ENCODE measurements around the gene DUT. TPM values are rescaled to one million over a fixed set of nuclear protein-coding genes. Genes with fewer than 3 reads are reported as not detected.

Gene DUT
- total and polyA plus RNA-seq, 2 experiments from 2014 or later, result 82.5 to 420 TPM

- TF ChIP-seq, protein P1, sequence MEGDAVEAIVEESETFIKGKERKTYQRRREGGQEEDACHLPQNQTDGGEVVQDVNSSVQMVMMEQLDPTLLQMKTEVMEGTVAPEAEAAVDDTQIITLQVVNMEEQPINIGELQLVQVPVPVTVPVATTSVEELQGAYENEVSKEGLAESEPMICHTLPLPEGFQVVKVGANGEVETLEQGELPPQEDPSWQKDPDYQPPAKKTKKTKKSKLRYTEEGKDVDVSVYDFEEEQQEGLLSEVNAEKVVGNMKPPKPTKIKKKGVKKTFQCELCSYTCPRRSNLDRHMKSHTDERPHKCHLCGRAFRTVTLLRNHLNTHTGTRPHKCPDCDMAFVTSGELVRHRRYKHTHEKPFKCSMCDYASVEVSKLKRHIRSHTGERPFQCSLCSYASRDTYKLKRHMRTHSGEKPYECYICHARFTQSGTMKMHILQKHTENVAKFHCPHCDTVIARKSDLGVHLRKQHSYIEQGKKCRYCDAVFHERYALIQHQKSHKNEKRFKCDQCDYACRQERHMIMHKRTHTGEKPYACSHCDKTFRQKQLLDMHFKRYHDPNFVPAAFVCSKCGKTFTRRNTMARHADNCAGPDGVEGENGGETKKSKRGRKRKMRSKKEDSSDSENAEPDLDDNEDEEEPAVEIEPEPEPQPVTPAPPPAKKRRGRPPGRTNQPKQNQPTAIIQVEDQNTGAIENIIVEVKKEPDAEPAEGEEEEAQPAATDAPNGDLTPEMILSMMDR (conservative IDR thresholded peaks at IDR 0.05; ENCODE audit: low read depth in 2 of 2), result no peak
- TF ChIP-seq EZH2phosphoT487 (IDR thresholded peaks at IDR 0.05; ENCODE audit: unreplicated experiment), result no peak
Observed at GRCh38 chr15:48383031-48383430, 51.8 kb downstream of the DUT start (continued).

DNA sequence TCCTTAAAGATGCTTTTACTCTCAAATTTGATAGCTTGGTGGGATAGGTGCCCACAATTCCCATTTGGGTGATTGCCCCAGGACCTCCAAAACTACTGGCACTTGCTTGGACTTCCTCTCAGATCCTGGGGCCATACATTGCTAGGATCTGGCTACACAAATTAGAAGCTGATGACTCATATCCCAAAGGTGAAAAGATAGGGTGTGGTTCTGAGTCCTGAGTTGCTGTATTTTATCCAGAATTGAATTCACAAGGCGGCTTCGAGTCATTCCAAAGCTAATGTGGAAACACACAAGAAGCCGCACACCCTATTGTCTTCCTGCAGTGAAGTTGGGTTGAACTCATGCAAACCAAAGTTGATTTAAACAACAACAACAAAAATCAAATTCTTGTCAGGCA is 53.4 kb downstream of the DUT start:
- no peak overlapping the region for H3K27ac Mint-ChIP-seq
- no peak overlapping the region for H3K4me3 Mint-ChIP-seq
- no peaks in the 10 kb centered on the region for H3K9me3 Mint-ChIP-seq
- no peak overlapping the region for H3K27ac ChIP-seq (ENCODE audit: low read depth)
- H3K4me1 Mint-ChIP-seq, result peaks cover 2% of the 10 kb centered on the region; the same call in 1 of the 3 replicates
- peaks cover 1% of the 10 kb centered on the region for H3K27me3 Mint-ChIP-seq (ENCODE audit: insufficient read depth, low read depth, poor library complexity)
- no peaks in the 10 kb centered on the region for H3K79me2 ChIP-seq (replicated peaks; ENCODE audit: insufficient read depth)
- H3K4me2 ChIP-seq, result no peak overlapping the region
- no peaks in the 10 kb centered on the region for H3K36me3 ChIP-seq (ENCODE audit: insufficient read depth)
- no peak overlapping the region for H3K4me3 ChIP-seq
- no peak overlapping the region for H2AFZ ChIP-seq
- DNase-seq (ENCODE audit: low spot score), result no peak
- H3K9me2 ChIP-seq (ENCODE audit: insufficient read depth), result peaks cover 24% of the 10 kb centered on the region; the same call in 1 of the 2 replicates
- no peak for ATAC-seq
- no peaks in the 10 kb centered on the region for H3K27me3 ChIP-seq (ENCODE audit: insufficient read depth)
- no peaks in the 10 kb centered on the region for H3F3A ChIP-seq (replicated peaks; ENCODE audit: low read depth)
- H3K36me3 Mint-ChIP-seq (ENCODE audit: low read depth), result no peaks in the 10 kb centered on the region
- no peaks in the 10 kb centered on the region for H3K4me1 ChIP-seq (ENCODE audit: insufficient read depth)
- H4K20me1 ChIP-seq (replicated peaks; ENCODE audit: insufficient read depth), result no peaks in the 10 kb centered on the region
- TF ChIP-seq ZNF114 (CRISPR knock-in tag; IDR thresholded peaks at IDR 0.05) (no peak), NANOG (IDR thresholded peaks at IDR 0.05; ENCODE audit: borderline replicate concordance) (no peak), STAT1 (IDR thresholded peaks at IDR 0.05; ENCODE audit: unreplicated experiment) (no peak), JUNB (IDR thresholded peaks at IDR 0.05; ENCODE audit: unreplicated experiment) (no peak), EZH2 (IDR thresholded peaks at IDR 0.05; ENCODE audit: low read depth, unreplicated experiment) (no peak), POLR2AphosphoS5 (IDR thresholded peaks at IDR 0.05; ENCODE audit: low read depth) (no peak), ETS1 (IDR thresholded peaks at IDR 0.05) (no peak), ZNF331 (CRISPR knock-in tag; IDR thresholded peaks at IDR 0.05; ENCODE audit: low read depth) (no peak)
- TF ChIP-seq, protein P1 (conservative IDR thresholded peaks at IDR 0.05; ENCODE audit: low read depth in 2 of 2), result no peak
- TF ChIP-seq, protein P2, sequence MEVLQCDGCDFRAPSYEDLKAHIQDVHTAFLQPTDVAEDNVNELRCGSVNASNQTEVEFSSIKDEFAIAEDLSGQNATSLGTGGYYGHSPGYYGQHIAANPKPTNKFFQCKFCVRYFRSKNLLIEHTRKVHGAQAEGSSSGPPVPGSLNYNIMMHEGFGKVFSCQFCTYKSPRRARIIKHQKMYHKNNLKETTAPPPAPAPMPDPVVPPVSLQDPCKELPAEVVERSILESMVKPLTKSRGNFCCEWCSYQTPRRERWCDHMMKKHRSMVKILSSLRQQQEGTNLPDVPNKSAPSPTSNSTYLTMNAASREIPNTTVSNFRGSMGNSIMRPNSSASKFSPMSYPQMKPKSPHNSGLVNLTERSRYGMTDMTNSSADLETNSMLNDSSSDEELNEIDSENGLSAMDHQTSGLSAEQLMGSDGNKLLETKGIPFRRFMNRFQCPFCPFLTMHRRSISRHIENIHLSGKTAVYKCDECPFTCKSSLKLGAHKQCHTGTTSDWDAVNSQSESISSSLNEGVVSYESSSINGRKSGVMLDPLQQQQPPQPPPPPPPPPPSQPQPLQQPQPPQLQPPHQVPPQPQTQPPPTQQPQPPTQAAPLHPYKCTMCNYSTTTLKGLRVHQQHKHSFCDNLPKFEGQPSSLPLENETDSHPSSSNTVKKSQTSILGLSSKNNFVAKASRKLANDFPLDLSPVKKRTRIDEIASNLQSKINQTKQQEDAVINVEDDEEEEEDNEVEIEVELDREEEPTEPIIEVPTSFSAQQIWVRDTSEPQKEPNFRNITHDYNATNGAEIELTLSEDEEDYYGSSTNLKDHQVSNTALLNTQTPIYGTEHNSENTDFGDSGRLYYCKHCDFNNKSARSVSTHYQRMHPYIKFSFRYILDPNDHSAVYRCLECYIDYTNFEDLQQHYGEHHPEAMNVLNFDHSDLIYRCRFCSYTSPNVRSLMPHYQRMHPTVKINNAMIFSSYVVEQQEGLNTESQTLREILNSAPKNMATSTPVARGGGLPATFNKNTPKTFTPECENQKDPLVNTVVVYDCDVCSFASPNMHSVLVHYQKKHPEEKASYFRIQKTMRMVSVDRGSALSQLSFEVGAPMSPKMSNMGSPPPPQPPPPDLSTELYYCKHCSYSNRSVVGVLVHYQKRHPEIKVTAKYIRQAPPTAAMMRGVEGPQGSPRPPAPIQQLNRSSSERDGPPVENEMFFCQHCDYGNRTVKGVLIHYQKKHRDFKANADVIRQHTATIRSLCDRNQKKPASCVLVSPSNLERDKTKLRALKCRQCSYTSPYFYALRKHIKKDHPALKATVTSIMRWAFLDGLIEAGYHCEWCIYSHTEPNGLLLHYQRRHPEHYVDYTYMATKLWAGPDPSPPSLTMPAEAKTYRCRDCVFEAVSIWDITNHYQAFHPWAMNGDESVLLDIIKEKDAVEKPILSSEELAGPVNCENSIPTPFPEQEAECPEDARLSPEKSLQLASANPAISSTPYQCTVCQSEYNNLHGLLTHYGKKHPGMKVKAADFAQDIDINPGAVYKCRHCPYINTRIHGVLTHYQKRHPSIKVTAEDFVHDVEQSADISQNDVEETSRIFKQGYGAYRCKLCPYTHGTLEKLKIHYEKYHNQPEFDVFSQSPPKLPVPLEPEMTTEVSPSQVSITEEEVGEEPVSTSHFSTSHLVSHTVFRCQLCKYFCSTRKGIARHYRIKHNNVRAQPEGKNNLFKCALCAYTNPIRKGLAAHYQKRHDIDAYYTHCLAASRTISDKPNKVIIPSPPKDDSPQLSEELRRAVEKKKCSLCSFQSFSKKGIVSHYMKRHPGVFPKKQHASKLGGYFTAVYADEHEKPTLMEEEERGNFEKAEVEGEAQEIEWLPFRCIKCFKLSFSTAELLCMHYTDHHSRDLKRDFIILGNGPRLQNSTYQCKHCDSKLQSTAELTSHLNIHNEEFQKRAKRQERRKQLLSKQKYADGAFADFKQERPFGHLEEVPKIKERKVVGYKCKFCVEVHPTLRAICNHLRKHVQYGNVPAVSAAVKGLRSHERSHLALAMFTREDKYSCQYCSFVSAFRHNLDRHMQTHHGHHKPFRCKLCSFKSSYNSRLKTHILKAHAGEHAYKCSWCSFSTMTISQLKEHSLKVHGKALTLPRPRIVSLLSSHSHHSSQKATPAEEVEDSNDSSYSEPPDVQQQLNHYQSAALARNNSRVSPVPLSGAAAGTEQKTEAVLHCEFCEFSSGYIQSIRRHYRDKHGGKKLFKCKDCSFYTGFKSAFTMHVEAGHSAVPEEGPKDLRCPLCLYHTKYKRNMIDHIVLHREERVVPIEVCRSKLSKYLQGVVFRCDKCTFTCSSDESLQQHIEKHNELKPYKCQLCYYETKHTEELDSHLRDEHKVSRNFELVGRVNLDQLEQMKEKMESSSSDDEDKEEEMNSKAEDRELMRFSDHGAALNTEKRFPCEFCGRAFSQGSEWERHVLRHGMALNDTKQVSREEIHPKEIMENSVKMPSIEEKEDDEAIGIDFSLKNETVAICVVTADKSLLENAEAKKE (CRISPR knock-in tag; IDR thresholded peaks at IDR 0.05), result no peak
